ENCODE measurements around the gene LYVE1.
"Not testable (repeated sequence)": the region's sequence is repeated elsewhere in the genome, so short reads cannot be mapped to it uniquely, and the experiment has no call there.

The LYVE1 gene, protein sequence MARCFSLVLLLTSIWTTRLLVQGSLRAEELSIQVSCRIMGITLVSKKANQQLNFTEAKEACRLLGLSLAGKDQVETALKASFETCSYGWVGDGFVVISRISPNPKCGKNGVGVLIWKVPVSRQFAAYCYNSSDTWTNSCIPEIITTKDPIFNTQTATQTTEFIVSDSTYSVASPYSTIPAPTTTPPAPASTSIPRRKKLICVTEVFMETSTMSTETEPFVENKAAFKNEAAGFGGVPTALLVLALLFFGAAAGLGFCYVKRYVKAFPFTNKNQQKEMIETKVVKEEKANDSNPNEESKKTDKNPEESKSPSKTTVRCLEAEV

DNA sequence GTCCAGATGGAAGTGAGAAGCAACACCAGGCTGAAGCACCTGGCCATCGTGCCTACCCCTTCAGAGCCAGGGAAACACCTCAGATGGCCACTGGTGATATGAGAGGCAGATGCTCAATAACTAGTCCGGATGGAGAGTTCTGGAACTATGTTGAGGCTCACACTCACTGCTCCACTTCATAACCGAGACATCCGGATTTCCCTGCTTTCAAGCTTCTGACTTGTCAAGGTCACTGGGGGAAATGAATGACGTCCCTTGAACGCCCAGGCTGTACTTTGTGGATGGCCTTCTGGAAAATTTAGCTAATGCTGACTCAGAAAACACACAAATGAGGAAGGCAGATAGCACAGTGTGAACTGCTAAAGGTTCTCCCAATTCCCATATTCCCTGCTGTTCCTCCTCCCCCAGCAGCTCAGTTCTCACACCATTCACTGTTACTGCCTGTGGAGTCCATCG is at the start of gene LYVE1:
Gene LYVE1, minus strand, starts transcription at position 180 of the 456 bp plus-strand sequence. Its CDS starts 133 bp downstream, at position 47.
- DNase-seq (ENCODE audit: low read depth in 3 of 3, low spot score in 1 of 3): no peak

DNA sequence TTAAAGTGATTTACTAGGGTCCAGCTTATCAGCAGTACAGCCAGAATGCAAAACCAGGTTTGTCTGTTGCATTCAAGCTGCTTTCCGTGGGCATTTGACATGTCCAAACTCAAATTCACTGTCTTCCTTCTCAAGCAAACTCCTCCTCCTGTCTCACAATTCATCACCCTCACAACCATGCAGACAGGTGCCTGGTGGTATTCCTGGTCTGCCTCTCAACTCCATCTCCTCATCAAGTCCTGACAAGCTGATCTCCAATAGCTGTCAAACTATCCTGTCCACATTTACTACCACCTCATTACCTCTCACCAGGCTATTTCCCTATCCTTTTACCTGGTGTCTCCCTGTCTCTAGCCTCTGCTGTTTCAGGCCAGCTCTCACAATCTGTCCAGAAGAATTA is 49.1 kb upstream of the LYVE1 start:
- no peak for DNase-seq (ENCODE audit: low read depth in 3 of 3, low spot score in 1 of 3)

DNA sequence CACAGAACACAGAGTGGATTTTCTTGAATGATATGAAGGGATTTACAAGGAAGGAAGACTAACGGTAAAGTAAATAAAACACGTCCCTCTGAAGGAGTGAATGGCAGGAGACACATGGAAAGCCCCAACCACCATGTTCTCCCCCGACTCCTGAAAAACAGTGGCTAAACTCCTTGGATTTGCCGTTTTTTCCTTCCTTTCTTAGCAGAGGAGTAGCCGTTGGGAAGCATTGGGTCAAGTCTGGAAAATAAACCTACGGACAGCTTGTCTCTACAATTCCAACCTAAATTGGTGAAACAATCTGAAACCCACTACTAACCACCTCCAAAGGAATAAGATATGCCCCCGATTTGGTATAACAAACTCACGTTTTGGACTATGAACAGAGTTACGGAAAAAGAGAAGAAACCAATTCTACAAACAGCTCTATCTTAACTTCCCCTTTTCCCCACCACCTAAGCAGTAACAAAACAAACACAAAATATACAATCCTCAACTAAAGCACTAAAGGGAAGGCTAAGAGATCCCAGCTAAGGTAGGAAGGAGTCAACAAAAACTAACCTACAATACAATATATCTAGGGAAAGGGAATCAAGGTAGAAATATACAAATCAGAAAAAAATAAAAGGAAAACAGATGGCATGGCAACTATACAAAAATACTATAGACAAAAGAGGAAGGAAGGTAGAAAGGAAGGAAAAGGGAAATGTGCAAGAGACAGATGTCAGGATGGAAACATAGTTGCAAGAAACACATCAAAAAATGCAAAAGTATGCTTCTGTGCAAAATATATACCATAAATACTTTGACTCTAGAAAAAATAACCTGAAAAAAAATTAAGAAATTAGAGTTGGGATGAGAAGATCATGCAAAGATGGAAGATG is 43.8 kb upstream of the LYVE1 start:
- DNase-seq (ENCODE audit: low read depth in 3 of 3, low spot score in 1 of 3): no peak

DNA sequence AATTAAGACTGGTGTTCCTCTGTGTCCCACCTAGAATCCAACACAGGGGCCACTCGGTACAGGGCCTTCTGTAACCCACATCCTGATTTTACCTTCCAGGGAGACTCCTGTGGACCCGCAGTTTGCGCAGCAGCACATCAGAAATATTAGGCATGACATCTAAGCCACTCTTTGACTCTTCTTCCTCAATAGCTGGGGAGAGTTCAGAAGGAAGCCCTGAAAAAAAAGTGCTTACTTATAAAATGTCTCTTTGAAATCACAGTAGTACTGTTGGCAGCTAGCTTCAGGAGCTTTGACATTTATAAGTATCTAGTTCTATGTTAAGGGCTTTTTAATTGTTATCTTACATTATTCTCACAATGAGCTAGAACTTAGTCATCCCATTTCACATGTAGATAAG is 41.2 kb upstream of the LYVE1 start:
- DNase-seq (ENCODE audit: low read depth in 3 of 3, low spot score in 1 of 3): no peak

DNA sequence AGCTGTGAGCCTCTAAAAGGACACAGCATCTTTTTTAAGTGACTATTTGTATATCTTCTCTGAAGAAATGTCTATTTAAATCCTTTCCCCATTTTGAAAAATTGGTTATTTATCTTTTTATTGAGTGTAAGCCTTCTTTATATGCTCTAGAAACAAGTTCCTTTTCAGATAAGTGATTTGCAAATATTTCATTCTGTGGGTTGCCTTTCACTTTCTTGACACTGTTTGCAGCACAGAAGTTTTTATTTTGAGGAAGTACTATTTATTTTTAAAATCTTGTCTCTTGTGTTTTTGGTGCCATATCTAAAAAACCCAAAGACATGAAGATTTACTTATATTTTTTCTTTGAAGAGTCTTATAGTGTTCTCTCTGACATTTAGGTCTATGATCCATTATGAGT is 40.1 kb upstream of the LYVE1 start:
- no peak for DNase-seq (ENCODE audit: low read depth in 3 of 3, low spot score in 1 of 3)

DNA sequence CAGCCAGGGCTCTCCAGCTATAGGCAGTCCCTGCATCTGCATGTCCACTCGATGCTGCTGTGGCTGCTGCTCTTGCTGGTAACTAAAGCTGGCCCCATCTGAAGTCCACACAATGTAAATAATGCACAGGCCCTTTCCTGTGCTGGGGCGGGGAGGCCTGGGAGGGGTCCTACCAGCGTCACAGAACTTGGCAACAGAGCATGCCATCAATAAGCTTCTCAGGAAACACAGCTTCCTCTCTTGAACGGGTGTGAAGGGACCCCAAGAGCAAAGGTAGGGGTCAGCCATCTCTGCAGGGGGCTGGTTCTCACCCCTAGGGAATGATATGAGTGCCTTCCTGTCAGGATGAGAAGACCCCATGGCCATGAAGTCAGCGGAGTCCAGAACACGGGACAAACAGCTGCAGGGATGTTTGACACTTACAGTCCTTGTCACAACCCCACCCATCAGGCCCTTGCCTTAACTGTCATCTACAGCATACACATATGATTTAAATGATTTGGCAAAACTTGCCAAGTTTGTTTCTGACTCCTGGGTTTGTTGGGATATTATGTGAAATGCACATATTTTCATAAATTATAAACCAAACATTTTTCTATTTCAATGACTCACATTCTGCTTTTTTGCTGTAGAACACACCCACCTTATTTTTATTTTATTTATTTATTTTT is 39.1 kb upstream of the LYVE1 start:
- DNase-seq (ENCODE audit: low read depth in 3 of 3, low spot score in 1 of 3): no peak

DNA sequence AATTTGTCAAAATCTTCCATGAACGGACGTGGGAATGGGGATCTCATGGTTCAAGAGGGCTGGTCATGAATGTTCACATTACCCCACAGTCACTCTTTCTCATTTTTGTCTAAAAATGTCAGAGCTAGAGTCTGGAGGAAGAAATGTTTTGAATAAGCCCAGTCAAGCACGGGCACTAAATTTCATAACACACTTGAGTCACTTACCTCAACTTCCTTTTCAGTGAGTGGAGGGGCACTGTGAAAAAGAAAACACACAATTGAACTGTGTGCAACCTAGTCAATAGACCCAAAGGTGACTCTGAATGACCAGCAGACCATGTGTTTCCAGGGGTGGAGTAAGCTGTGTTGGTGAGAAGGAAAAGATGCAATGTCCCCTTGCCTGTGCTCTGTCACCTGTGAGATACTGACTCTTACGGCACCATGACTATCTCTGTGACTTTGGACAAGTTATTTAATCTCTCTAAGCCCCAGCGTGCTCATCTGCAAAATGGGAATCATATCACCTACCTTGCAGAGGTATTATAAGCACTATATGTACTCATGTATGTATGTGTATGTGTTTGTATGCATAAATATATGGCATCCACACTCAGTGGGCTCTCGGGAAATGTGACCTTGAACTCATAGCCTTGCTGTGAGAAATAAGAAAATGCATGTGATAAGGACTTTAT is 38.2 kb upstream of the LYVE1 start:
- no peak for DNase-seq (ENCODE audit: low read depth in 3 of 3, low spot score in 1 of 3)

DNA sequence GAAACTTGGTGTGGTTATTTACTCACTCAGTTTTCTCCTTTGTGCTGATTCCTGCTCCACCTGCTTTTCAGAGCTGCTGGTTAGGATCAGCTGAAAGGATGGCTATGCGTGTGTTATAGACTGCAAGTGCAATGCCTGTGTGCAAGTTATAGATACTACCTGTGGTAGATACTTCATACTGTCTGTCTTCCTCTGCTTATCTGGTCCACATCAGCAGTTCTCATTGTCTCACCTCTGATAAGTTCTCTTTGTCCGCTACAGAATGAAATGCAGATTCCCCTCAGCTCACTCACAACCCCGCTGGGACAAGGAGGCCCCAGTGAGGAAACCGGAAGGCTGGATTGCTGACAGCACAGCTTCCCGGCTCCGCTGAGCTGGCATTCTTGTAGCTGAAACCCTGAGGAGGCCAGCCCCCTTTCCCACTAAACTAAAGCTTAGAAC is 37.5 kb upstream of the LYVE1 start:
- DNase-seq (ENCODE audit: low read depth in 3 of 3, low spot score in 1 of 3): no peak

DNA sequence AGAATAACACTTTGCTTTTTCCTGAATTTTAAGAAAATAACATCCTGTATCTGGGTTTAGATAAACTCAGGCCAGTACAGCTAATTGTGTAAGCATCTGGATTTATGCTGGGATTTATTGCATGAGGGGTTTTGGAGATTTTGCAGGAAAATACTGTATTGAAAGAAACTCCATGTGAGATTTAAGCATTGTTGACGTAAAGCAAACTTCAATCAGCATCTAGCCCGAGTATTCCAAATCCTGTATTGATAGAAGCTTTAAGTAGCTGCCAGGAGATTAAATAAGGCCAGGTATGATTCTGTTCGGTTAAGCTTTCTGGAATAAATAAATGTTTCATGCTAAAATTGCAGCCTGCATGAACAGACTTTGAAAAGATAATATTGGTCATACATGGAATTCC is 36.3 kb upstream of the LYVE1 start:
- no peak for DNase-seq (ENCODE audit: low read depth in 3 of 3, low spot score in 1 of 3)

DNA sequence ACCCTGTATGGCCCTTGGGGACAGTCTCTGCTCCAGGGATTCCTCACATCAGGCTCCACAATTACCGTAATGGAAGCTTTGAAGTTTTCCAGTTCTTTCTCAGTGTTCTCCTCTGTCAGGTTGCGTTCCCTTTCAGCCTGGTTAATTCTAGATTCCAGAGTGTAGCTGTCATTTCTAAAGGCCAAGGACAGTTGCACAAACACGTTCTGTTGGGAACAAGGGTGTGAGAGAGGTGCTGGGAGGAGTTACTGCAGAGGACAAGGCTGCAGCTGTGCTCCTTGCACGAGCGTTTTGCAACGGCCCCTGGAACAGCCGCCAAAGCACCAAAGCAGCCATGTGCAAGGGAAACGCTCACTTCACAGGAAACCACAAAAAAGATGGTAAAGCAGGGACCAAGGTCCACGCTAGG is 35.9 kb upstream of the LYVE1 start:
- no peak for DNase-seq (ENCODE audit: low read depth in 3 of 3, low spot score in 1 of 3)

DNA sequence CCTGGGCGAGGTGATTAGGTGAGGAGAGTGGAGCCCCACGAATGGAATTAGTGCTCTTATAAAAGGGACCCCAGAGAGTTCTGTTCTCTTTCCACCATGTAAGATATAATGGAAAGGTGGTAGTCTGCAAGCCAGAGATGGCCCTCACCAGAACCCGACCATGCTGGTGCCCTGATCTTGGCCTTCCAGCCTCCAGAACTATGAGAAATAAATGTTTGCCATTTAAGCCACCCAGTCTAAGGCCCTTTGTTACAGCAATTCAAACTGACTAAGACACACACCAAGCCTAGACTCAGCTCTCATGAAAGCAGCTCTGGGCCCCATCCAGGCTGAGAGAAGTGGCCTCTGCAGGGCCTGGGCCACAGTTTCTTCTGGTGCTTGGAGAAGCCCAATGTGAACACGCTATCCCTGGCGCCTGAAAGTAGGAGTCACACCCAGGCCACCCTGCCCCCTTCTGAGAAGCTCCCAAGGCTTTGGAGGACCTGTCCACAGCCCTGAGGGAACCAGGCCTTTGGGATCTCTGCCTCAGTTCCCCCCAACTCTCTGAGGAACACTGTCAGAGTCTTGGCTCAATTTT is 35.3 kb upstream of the LYVE1 start:
- no peak for DNase-seq (ENCODE audit: low read depth in 3 of 3, low spot score in 1 of 3)

DNA sequence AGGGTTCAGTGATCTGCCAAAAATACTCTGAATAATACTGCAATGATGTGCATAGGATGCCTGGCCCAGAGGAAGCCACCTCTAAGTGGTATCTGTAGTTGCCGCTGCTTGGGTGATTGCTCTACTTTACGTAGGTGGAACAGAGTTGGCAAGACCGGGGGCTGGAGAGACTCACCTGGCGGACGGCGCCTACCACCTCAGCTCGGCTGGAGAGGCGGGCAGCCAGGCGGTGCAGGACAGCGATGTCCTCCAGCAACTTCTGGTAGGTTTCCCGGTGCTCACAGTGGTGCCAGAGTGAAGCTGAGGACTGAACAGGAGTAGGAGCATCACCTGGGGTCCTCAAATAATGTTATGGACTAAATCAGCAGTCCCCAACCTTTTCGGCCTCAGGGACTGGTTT is 34.5 kb upstream of the LYVE1 start:
- DNase-seq (ENCODE audit: low read depth in 3 of 3, low spot score in 1 of 3): no peak

DNA sequence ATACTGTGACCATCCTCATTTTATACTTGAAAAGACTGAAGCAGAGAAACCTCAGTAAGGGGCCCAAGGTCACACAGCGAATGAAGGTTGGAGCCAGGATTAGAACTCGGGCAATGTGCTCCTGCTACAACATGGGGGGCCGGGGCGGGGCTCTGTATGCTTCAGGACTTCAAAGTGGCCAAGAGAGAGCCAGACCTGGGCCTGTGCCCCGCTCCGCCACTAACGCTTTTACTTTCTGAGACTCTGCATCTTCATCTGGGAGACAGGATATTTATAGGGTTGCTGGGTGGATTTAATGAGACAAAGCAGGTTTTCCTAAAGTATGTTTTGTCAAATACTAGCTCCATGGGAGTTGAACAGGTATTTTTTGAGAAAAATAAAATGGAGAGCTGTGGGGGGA is 33.9 kb upstream of the LYVE1 start:
- DNase-seq (ENCODE audit: low read depth in 3 of 3, low spot score in 1 of 3): no peak

DNA sequence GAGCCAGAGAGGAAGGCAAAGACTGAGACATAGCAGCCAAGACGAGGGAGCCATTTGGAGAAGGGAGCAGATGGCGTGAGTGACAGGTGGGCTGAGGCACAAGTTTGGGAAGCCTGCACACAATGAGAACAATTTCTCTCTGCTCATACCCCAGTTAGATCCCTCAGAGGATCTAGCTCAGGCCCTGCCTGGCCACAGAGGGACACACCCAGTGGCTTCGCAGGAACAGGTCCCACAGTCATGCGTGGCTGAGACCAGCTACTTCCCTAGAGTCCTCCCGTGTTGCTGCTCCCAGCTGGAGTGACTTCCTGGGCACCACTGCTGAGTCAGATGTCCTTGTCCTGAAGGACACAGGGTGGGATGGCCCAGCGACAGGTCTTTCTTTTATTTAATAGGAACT is 33.4 kb upstream of the LYVE1 start:
- DNase-seq (ENCODE audit: low read depth in 3 of 3, low spot score in 1 of 3): no peak

DNA sequence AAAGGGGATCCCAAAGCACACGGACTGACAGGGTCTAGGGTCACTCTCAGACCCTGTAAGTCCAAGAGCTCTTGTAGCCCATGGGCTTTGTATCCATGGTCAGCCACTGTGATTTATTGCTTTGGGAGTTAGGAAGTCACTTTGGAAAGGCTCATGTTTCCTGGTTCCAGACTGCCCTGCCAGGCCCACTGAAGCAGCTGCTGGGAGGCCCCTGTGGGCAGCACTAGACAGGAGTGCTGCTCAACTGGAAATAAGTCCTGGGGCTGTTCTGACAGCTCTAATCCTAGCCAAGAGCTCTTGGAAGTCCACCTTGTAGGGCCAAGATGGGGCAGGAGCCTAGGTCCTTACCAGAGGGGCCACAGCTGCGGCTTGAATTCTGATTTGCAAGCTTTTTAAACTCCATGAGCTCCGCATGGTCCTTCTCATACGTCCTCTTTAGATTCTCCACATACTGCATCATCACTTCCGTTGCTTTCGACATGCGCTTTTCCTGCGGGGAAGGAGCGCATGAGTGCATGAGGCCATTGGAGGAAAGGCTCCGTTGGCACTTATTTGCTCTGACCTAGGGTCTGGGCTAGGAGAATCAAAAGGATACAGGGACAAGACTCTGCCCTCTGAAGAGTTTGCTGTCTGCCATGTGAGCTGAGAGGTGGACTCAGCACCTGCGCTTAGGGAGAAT is 32.2 kb upstream of the LYVE1 start:
- no peak for DNase-seq (ENCODE audit: low read depth in 3 of 3, low spot score in 1 of 3)

DNA sequence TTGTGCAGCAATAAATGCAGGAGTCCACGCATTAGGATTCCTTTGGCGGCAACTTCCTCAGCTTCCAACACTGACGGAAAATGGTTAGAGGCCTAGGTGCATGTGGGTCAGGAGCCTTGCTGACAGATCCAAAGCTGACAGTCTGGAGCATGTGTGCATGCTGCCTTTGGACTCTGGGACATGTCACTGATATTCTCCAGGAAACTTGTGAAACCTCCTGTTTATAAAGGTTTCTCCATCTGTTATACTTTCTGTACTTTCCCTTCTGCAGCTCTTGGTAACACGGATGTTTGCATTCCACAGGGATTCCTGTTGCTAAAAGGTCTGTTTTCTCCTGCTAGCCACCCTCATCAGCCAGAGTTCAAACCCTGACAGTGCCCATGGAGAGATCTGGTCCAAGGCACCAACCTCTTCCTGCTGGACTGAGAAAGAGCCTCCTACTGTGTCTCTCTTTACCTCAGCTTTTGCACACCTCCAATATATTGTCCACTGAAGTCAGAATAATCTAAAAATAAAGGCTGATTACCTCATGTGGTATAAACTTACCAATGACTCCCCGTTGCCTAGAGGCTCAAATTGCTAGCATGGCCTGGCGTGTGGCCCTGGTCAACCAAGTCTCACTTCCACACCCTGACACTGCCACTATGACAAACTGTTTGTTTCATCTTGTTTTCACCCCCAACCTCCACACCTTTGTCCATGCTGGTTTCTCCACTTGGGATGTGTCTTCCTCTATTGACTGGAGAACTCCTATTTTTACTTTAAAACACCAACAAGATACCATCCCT is 31.1 kb upstream of the LYVE1 start:
- no peak for DNase-seq (ENCODE audit: low read depth in 3 of 3, low spot score in 1 of 3)

DNA sequence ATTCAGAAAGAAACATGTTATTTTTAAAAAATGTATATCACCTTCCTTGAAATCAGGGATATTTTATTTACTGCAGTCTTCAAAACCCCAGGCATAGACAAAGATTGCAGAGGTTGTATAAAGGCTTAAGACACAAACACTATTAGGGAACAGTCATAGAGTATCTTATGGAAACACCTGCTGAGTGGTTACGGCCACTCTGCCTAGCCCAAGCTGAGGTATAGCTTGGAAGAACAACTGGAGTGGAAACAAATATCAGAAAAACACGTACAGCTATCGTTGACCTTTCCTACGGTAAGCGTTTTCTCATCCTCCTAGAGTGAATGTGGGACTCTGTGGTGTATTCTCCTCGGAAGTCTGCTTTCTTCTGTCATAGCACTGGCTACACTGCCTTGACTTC is 30.4 kb upstream of the LYVE1 start:
- DNase-seq (ENCODE audit: low read depth in 3 of 3, low spot score in 1 of 3): no peak

DNA sequence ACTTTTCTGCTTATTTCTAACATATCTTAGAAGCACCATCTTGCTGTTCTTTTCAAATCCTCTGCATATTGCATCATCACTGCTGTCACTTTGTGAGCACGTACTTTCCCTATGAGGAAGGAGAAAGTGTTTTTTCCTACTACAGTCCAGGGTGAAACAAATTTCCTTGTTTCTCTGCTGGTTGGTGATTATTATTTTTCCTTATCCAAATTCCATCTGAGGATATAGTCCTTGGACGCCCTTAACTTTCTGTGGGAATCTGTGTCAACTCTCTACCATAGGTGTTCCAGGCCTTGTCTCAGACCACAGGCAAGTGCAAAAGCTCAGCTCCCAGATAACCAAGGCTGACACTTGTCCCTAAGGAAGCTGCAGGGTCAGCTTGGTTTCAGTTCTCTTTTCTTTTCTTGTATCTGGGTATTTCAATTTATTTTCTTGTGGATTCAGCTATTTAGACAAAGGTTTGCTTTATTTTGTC is 29.4 kb upstream of the LYVE1 start:
- no peak for DNase-seq (ENCODE audit: low read depth in 3 of 3, low spot score in 1 of 3)

DNA sequence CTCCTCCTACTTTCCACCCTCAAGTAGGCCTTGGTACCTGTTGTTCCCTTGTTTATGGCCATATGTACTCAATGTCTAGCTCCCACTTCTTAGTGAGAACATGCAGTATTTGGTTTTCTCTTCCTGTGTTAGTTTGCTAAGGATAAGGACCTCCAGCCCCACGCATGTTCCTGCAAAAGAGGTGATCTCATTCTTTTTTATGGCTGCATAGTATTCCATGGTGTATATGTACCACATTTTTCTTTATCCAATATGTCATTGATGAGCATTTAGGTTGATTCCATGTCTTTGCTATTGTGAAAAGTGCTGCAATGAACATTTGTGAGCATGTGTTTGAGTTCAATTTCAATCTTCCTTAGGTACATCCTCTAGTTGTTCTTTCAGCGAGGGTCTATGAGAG is 27.4 kb upstream of the LYVE1 start:
- not testable (repeated sequence) for DNase-seq (ENCODE audit: low read depth in 3 of 3, low spot score in 1 of 3)

Measured in stimulated activated CD4-positive, alpha-beta T cell treated with anti-CD3 and anti-CD28 coated beads, TNF-alpha, amount 100 ng/mL, for 1 hour (primary cell).